Stimulated activated CD4-positive, alpha-beta T cell treated with anti-CD3 and anti-CD28 coated beads, Interleukin-15, amount 100 ng/mL, for 1 hour (primary cell): Measurements from ENCODE around the gene DPYSL4.

Experiments
- DNase-seq, 2 donors: peaks; one replicate each; pipeline ENCODE4 v3.0.0-alpha.2; 2020; ENCODE audit warnings: low read depth in 1 of 2, low spot score in 1 of 2

Gene DPYSL4

GRCh38 chr10:132178046-132178445 lies 8.7 kb upstream of the DPYSL4 start:
- DNase-seq = no peak

GRCh38 chr10:132178672-132179545 lies 7.8 kb upstream of the DPYSL4 start:
- DNase-seq = no peak

GRCh38 chr10:132179551-132180392 lies 7.0 kb upstream of the DPYSL4 start:
- no peak for DNase-seq

GRCh38 chr10:132180736-132181135 lies 6.0 kb upstream of the DPYSL4 start:
- no peak for DNase-seq

- DNase-seq = no peak
Measured at GRCh38 chr10:132181691-132182425, 4.9 kb upstream of the DPYSL4 start.

- no peak for DNase-seq
Measured at GRCh38 chr10:132182591-132182990, 4.2 kb upstream of the DPYSL4 start.

GRCh38 chr10:132183046-132183445 lies 3.7 kb upstream of the DPYSL4 start:
- DNase-seq = no peak

GRCh38 chr10:132184816-132185593 lies 1.7 kb upstream of the DPYSL4 start:
- DNase-seq = no peak

- DNase-seq = peak; percentile 28 to 39
Measured at GRCh38 chr10:132185601-132186487, 904 bp upstream of the DPYSL4 start.

- DNase-seq = no peak
Measured at GRCh38 chr10:132187430-132188138, 836 bp downstream of the DPYSL4 start.

- no peak for DNase-seq
Measured at GRCh38 chr10:132188331-132188730, 1.6 kb downstream of the DPYSL4 start.

- DNase-seq = no peak
Measured at GRCh38 chr10:132189016-132189415, 2.3 kb downstream of the DPYSL4 start.

- DNase-seq = no peak
Measured at GRCh38 chr10:132189810-132190422, 3.2 kb downstream of the DPYSL4 start.

GRCh38 chr10:132192076-132192975 lies 5.6 kb downstream of the DPYSL4 start:
- DNase-seq = no peak

- DNase-seq = no peak
Measured at GRCh38 chr10:132192991-132193665, 6.4 kb downstream of the DPYSL4 start.

GRCh38 chr10:132193907-132194552 lies 7.3 kb downstream of the DPYSL4 start:
- DNase-seq = no peak
